PC-9 (cell line): ENCODE results near the gene LBHD2. TPM values are rescaled to one million over a fixed set of nuclear protein-coding genes. Genes with fewer than 3 reads are reported as not detected.

Experiments used
- BruUV-seq: library from RNA; stranded (reverse); fragments of 400-500 nt; replicated peaks from 2 replicates; lab custom pipeline; 2021; lab: Mats Ljungman, UMichigan
- CTCF ChIA-PET: fragments of 300-600 bp; sonication (Branson Sonifier 250); formaldehyde crosslinking; loops from one replicate; lab custom pipeline; 2022; ENCODE audit warnings: antibody characterized with exemption; lab: Charles Lee
- POLR2A ChIA-PET: fragments of 300-600 bp; sonication (Branson Sonifier 250); formaldehyde crosslinking; loops from one replicate; lab custom pipeline; 2022; ENCODE audit warnings: antibody characterized with exemption; ENCODE audit not compliant: unreplicated experiment; lab: Charles Lee
- DNase-seq, 2 experiments: peaks; one replicate each; pipeline versions ENCODE4 v3.0.0 to v3.0.0-alpha.2; 2015 to 2022; ENCODE audit warnings: mixed read lengths in 1 of 2
- H2AFZ ChIP-seq: fragments of 200-600 bp; sonication (generic); 2 replicates; pipeline ENCODE4 v1.8.1; 2017; ENCODE audit warnings: antibody characterized with exemption
- H3F3A ChIP-seq: fragments of 200-600 bp; sonication (generic); 2 replicates; pipeline ENCODE4 v1.8.1; 2017; ENCODE audit warnings: antibody characterized with exemption, mild to moderate bottlenecking, low read depth; ENCODE audit not compliant: insufficient read depth
- H3K27ac ChIP-seq: fragments of 200-600 bp; sonication (generic); 2 replicates; pipeline ENCODE4 v1.6.1; 2016; ENCODE audit warnings: mixed run types
- H3K27me3 ChIP-seq: fragments of 200-600 bp; sonication (generic); 2 replicates; pipeline ENCODE4 v1.6.1; 2016; ENCODE audit warnings: low read depth, mixed run types; ENCODE audit not compliant: insufficient read depth
- H3K36me3 ChIP-seq: fragments of 200-600 bp; sonication (generic); 2 replicates; pipeline ENCODE4 v1.6.1; 2016; ENCODE audit warnings: low read depth, mixed run types
- H3K4me1 ChIP-seq: fragments of 200-600 bp; sonication (generic); replicated peaks from 2 replicates; pipeline ENCODE4 v1.6.1; 2016; ENCODE audit warnings: mixed run types; ENCODE audit not compliant: insufficient read depth
- H3K4me2 ChIP-seq: fragments of 200-600 bp; sonication (generic); 2 replicates; pipeline ENCODE4 v1.6.1; 2017; ENCODE audit warnings: mixed run types
- H3K4me3 ChIP-seq: fragments of 200-600 bp; sonication (generic); 2 replicates; pipeline ENCODE4 v1.6.1; 2016; ENCODE audit warnings: mixed run types
- H3K79me2 ChIP-seq: fragments of 200-600 bp; sonication (generic); 2 replicates; pipeline ENCODE4 v1.6.1; 2017; ENCODE audit warnings: low read depth, mixed run types
- H3K9me2 ChIP-seq: fragments of 200-600 bp; sonication (generic); 2 replicates; pipeline ENCODE4 v1.8.1; 2017; ENCODE audit warnings: mild to moderate bottlenecking; ENCODE audit not compliant: insufficient read depth
- H3K9me3 ChIP-seq: fragments of 200-600 bp; sonication (generic); 2 replicates; pipeline ENCODE4 v1.8.1; 2016; ENCODE audit warnings: low read depth; ENCODE audit not compliant: insufficient read depth
- H4K20me1 ChIP-seq: fragments of 200-600 bp; sonication (generic); 2 replicates; pipeline ENCODE4 v1.8.1; 2017; ENCODE audit not compliant: insufficient read depth
- CTCF ChIP-seq: fragments of 200-600 bp; sonication (generic); conservative IDR thresholded peaks from 2 replicates; pipeline ENCODE4 v1.6.1; 2017; ENCODE audit warnings: mixed run types, antibody characterized with exemption, mild to moderate bottlenecking, moderate library complexity
- EZH2 ChIP-seq: fragments of 200-600 bp; sonication (generic); IDR thresholded peaks from 2 replicates; pipeline ENCODE4 v1.8.0; 2017; ENCODE audit warnings: antibody characterized with exemption, low read depth
- intact Hi-C: fragments of 100-400 bp; cut with micrococcal nuclease; formaldehyde crosslinking; loops from one replicate; pipeline ENCODE4 v1.10.0; 2022; ENCODE audit not compliant: unreplicated experiment
- total RNA-seq: library from RNA; stranded (reverse); gene quantifications from 2 replicates; pipeline ENCODE4 v1.2.3, GENCODE V29; 2021

The LBHD2 gene
- total RNA-seq, 1 experiment from 2014 or later: 0.52 TPM

- Histone ChIP-seq H3K27ac (peak overlapping the region; percentile 85), H3K79me2 (peaks cover 51% of the 10 kb centered on the region), H3K9me3 (no peaks in the 10 kb centered on the region), H4K20me1 (peaks cover 19% of the 10 kb centered on the region; the same call in 1 of the 2 replicates), H3K4me1 (peaks cover 83% of the 10 kb centered on the region), H3K9me2 (no peaks in the 10 kb centered on the region), H2AFZ (no peak overlapping the region), H3K4me3 (no peak overlapping the region), H3K36me3 (peaks cover 62% of the 10 kb centered on the region), H3F3A (peaks cover 97% of the 10 kb centered on the region), H3K4me2 (peak overlapping the region; percentile 55), H3K27me3 (no peaks in the 10 kb centered on the region)
- intact Hi-C loops: no loop called here
- CTCF ChIA-PET: interaction anchor here (0.5 to 1.8 kb wide), 3 partner anchors 28 to 31 kb away, joined by 4 to 9 read pairs (median 7); no protein-coding TSS in a partner anchor
- POLR2A ChIA-PET: no interaction called here
- BruUV-seq: no TSS peak
- no peak for TF ChIP-seq CTCF
- TF ChIP-seq EZH2: no peak
- no peak for DNase-seq
These were observed 50.4 kb downstream of the LBHD2 start for GRCh38 chr14:103134405-103134804.

GRCh38 chr14:103134919-103135318, 50.9 kb downstream of the LBHD2 start:
- Histone ChIP-seq H4K20me1 (0 out of 2 replicates have a peak, but pooled peaks cover 19% of the 10 kb centered on the region), H3K79me2 (peaks cover 46% of the 10 kb centered on the region), H3K4me3 (no peak overlapping the region), H3K9me3 (no peaks in the 10 kb centered on the region), H3K27ac (peak overlapping the region; percentile 85), H3K36me3 (peaks cover 60% of the 10 kb centered on the region), H3F3A (peaks cover 97% of the 10 kb centered on the region), H3K4me1 (peaks cover 78% of the 10 kb centered on the region), H3K4me2 (peak overlapping the region; percentile 55), H2AFZ (no peak overlapping the region), H3K27me3 (no peaks in the 10 kb centered on the region), H3K9me2 (no peaks in the 10 kb centered on the region)
- intact Hi-C loops: no loop called here
- ChIA-PET CTCF (interaction anchor here (0.6 to 1.8 kb wide), 3 partner anchors 26 to 30 kb away, joined by 3 to 9 read pairs (median 7); no protein-coding TSS in a partner anchor), POLR2A (no interaction called here)
- BruUV-seq: no TSS peak
- TF ChIP-seq EZH2: no peak
- TF ChIP-seq CTCF: no peak
- DNase-seq: no peak

- H3K79me2 ChIP-seq: peaks cover 39% of the 10 kb centered on the region
- no peaks in the 10 kb centered on the region for H3K9me2 ChIP-seq
- TF ChIP-seq CTCF: no peak
- no peak for TF ChIP-seq EZH2
- peaks cover 97% of the 10 kb centered on the region for H3F3A ChIP-seq
- no peak overlapping the region for H3K4me3 ChIP-seq
- peaks cover 53% of the 10 kb centered on the region for H3K36me3 ChIP-seq
- no peaks in the 10 kb centered on the region for H3K9me3 ChIP-seq
- H3K4me1 ChIP-seq: peaks cover 73% of the 10 kb centered on the region
- no peak for DNase-seq
- CTCF ChIA-PET: interaction anchor here (0.6 to 3.1 kb wide), 4 partner anchors 25 to 97 kb away, joined by 3 to 16 read pairs (median 4); no protein-coding TSS in a partner anchor
- intact Hi-C loops: loop anchor here (2.0 kb wide), 1 partner anchor 49 kb away; no protein-coding TSS in a partner anchor
- H3K27me3 ChIP-seq: no peaks in the 10 kb centered on the region
- H3K4me2 ChIP-seq: peak overlapping the region; percentile 55
- POLR2A ChIA-PET: interaction anchor here (0.5 to 1.7 kb wide), 4 partner anchors 9 to 110 kb away, joined by 4 to 14 read pairs (median 7); no protein-coding TSS in a partner anchor
- no TSS peak for BruUV-seq
- 0 out of 2 replicates have a peak, but pooled peaks cover 19% of the 10 kb centered on the region for H4K20me1 ChIP-seq
- H3K27ac ChIP-seq: peak overlapping the region; percentile 85
- H2AFZ ChIP-seq: no peak overlapping the region
These were observed 51.6 kb downstream of the LBHD2 start for GRCh38 chr14:103135333-103136260.
